Activated CD4-positive, alpha-beta T cell treated with anti-CD3 and anti-CD28 coated beads, Interleukin-2, amount 50 U/mL, for 16 hours (primary cell): ENCODE results near the gene KCNS3.

ENCODE experiments used
- DNase-seq: peaks from one replicate; pipeline ENCODE4 v3.0.0-alpha.2; 2020

The KCNS3 gene

GRCh38 chr2:17878281-17879136, at the start of gene KCNS3:
Gene KCNS3 (plus strand): TSS chr2:17878667. CDS start chr2:17931009, 52,342 bp downstream.
- DNase-seq, result no peak

GRCh38 chr2:17830053-17831034, 48.1 kb upstream of the KCNS3 start:
- DNase-seq, result peak; percentile 29

GRCh38 chr2:17835516-17835915, 43.0 kb upstream of the KCNS3 start:
- no peak for DNase-seq

GRCh38 chr2:17839959-17840358, 38.5 kb upstream of the KCNS3 start:
- no peak for DNase-seq

GRCh38 chr2:17843457-17843856, 35.0 kb upstream of the KCNS3 start:
- DNase-seq, result no peak

- DNase-seq, result no peak
Measured at GRCh38 chr2:17845806-17846205, 32.7 kb upstream of the KCNS3 start.

- DNase-seq, result no peak
Measured at GRCh38 chr2:17846676-17847075, 31.8 kb upstream of the KCNS3 start.

- DNase-seq, result no peak
Measured at GRCh38 chr2:17847236-17847635, 31.2 kb upstream of the KCNS3 start.

GRCh38 chr2:17849275-17849674, 29.2 kb upstream of the KCNS3 start:
- DNase-seq, result no peak

- DNase-seq, result no peak
Measured at GRCh38 chr2:17850151-17850550, 28.3 kb upstream of the KCNS3 start.

GRCh38 chr2:17851731-17852585, 26.5 kb upstream of the KCNS3 start:
- peak; percentile 51 for DNase-seq

- DNase-seq, result no peak
Measured at GRCh38 chr2:17853799-17854198, 24.7 kb upstream of the KCNS3 start.

GRCh38 chr2:17857021-17857420, 21.4 kb upstream of the KCNS3 start:
- no peak for DNase-seq

- no peak for DNase-seq
Measured at GRCh38 chr2:17858064-17858463, 20.4 kb upstream of the KCNS3 start.

GRCh38 chr2:17863539-17863938, 14.9 kb upstream of the KCNS3 start:
- no peak for DNase-seq

- DNase-seq, result no peak
Measured at GRCh38 chr2:17864676-17865075, 13.8 kb upstream of the KCNS3 start.

- no peak for DNase-seq
Measured at GRCh38 chr2:17867133-17867532, 11.3 kb upstream of the KCNS3 start.

GRCh38 chr2:17869128-17869527, 9.3 kb upstream of the KCNS3 start:
- peak; percentile 35 for DNase-seq

GRCh38 chr2:17871639-17872038, 6.8 kb upstream of the KCNS3 start:
- no peak for DNase-seq

- no peak for DNase-seq
Measured at GRCh38 chr2:17873021-17873420, 5.4 kb upstream of the KCNS3 start.

- no peak for DNase-seq
Measured at GRCh38 chr2:17876590-17876989, 1.9 kb upstream of the KCNS3 start.

GRCh38 chr2:17877811-17878280, 621 bp upstream of the KCNS3 start:
- DNase-seq, result no peak
